CD4-positive, alpha-beta T cell (primary cell): ENCODE measurements around the gene PAQR9. TPM values are rescaled to one million over a fixed set of nuclear protein-coding genes. Genes with fewer than 3 reads are reported as not detected.
A peak's percentile ranks its signal among the peaks of the same experiment; 100 is the strongest.

Source experiments
- ATAC-seq: fragments of 200-7000 bp; cut with Tn5 transposase; one replicate; pipeline ENCODE4 v1.10.0; 2022; ENCODE audit warnings: mild to moderate bottlenecking; ENCODE audit not compliant: poor library complexity
- CTCF ChIA-PET: fragments of 350-600 bp; sonication (Branson Sonifier 250); formaldehyde crosslinking; loops from one replicate; lab custom pipeline; 2021; ENCODE audit warnings: antibody characterized with exemption, inconsistent platforms; lab: Charles Lee
- POLR2A ChIA-PET: fragments of 350-600 bp; sonication (Branson Sonifier 250); formaldehyde crosslinking; loops from one replicate; lab custom pipeline; 2021; ENCODE audit warnings: antibody characterized with exemption, inconsistent platforms; lab: Charles Lee
- DNase-seq, 14 experiments: peaks; one replicate each; pipeline ENCODE4 v3.0.0-alpha.2; 2013 to 2020; ENCODE audit warnings: mixed read lengths in 2 of 14
- H3K27ac ChIP-seq, 2 donors: one replicate each; pipeline versions ENCODE4 v1.5.1 to v1.7.0; 2013; ENCODE audit warnings: low read length in 2 of 2, low read depth in 1 of 2, mild to moderate bottlenecking in 1 of 2
- H3K27me3 ChIP-seq, 2 experiments: 1 replicate in 1 of 2; 2 replicates in 1 of 2; pipeline versions ENCODE4 v1.6.1 to v1.7.0; 2013; ENCODE audit warnings: low read length in 2 of 2, control low read depth in 1 of 2, mild to moderate bottlenecking in 1 of 2, moderate library complexity in 1 of 2; ENCODE audit not compliant: insufficient read depth in 2 of 2, control insufficient read depth in 1 of 2
- H3K36me3 ChIP-seq: one replicate; pipeline ENCODE4 v1.6.1; 2013; ENCODE audit warnings: low read length, control low read depth; ENCODE audit not compliant: insufficient read depth
- H3K4me1 ChIP-seq: one replicate; pipeline ENCODE4 v1.6.1; 2013; ENCODE audit warnings: low read length, control low read depth; ENCODE audit not compliant: insufficient read depth
- H3K4me3 ChIP-seq: one replicate; pipeline ENCODE4 v1.5.1; 2013; ENCODE audit warnings: mild to moderate bottlenecking, low read length, moderate library complexity
- H3K9me3 ChIP-seq, 2 experiments: 1 replicate in 1 of 2; 2 replicates in 1 of 2; pipeline versions ENCODE4 v1.6.1 to v1.7.0; 2013; ENCODE audit warnings: low read length in 2 of 2, mild to moderate bottlenecking in 2 of 2, control low read depth in 1 of 2, moderate library complexity in 1 of 2; ENCODE audit not compliant: control insufficient read depth in 1 of 2, insufficient read depth in 1 of 2
- H3K27ac Mint-ChIP-seq: one replicate; pipeline ENCODE4 v1.8.0; 2020; ENCODE audit warnings: mixed read lengths
- H3K27me3 Mint-ChIP-seq: one replicate; pipeline ENCODE4 v1.8.0; 2021; ENCODE audit warnings: mixed read lengths
- H3K36me3 Mint-ChIP-seq: one replicate; pipeline ENCODE4 v1.8.0; 2021; ENCODE audit warnings: low read depth, mixed read lengths
- H3K4me1 Mint-ChIP-seq: one replicate; pipeline ENCODE4 v1.8.0; 2021; ENCODE audit warnings: low read depth, mixed read lengths
- H3K4me3 Mint-ChIP-seq: one replicate; pipeline ENCODE4 v1.8.0; 2020; ENCODE audit warnings: mild to moderate bottlenecking, mixed read lengths
- H3K9me3 Mint-ChIP-seq: one replicate; pipeline ENCODE4 v1.8.0; 2020; ENCODE audit warnings: mixed read lengths
- intact Hi-C, 2 experiments: fragments of 100-400 bp; cut with DNase I in 1 of 2; cut with micrococcal nuclease in 1 of 2; formaldehyde crosslinking; loops; one replicate each; pipeline versions ENCODE4 v1.15.1 to v1.9.0; 2023 to 2025; cut with DNase I, micrococcal nuclease
- total RNA-seq, 174 experiments: library from RNA in 2 of 174; stranded (reverse) in 2 of 174; gene quantifications; one replicate each; pipeline ENCODE4 v1.2.3 and lab custom pipeline; 2021 to 2026
- TF ChIP-seq, protein P1 (sequence below): fragments of 200-600 bp; IDR thresholded peaks from one replicate; pipeline ENCODE4 v1.8.0; 2022; ENCODE audit warnings: antibody characterized with exemption, mild to moderate bottlenecking

PAQR9 gene
- total RNA-seq, 2 experiments from 2014 or later, result not detected

DNA sequence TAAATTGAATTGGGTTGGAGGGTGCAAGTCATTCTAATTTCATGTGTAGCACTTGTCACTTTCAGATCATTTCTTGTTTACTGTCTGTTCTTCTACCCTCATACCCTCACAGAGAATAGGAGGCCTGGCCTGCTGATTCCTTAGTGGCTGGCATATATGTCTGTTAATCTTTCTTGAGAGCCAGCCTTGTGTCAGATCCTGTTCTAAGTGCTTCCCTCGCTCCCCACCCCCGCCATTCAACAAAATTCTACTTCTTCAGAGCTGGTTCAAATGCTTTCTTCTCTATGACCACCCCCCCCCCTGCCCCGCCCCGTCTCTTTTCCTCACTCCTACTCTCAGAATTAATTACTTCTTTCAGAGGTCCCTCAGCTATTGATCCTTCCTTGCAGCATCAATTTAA, 36.4 kb upstream of the PAQR9 start:
- CTCF ChIA-PET, result no interaction called here

DNA sequence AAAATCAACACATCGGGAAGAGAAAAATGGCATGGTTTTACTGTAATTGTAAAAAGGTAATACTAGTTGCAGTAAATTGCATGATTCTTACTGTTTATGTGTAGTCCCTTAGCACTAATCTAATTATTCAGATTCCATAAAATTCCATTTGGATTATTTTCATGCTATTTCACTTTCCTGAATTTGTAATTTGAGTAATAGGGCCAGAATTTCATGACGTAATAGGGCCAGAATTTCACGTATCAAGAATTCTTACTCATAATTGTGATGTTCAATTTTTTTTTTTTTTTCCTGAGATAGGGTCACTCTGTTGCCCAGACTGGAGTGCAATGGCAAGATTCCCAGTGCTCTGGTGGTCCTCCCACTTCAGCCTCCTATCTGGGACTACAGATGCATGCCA, 35.0 kb upstream of the PAQR9 start:
- H3K9me3 ChIP-seq, result no peaks in the 10 kb centered on the region
- no peak overlapping the region for H3K27ac ChIP-seq
- intact Hi-C loops, result loop anchor here in 1 of 2 experiments (2.0 to 10.0 kb wide), 6 partner anchors 271 to 1754 kb away; no protein-coding TSS in a partner anchor
- H3K36me3 ChIP-seq, result no peaks in the 10 kb centered on the region
- TF ChIP-seq, protein P1, sequence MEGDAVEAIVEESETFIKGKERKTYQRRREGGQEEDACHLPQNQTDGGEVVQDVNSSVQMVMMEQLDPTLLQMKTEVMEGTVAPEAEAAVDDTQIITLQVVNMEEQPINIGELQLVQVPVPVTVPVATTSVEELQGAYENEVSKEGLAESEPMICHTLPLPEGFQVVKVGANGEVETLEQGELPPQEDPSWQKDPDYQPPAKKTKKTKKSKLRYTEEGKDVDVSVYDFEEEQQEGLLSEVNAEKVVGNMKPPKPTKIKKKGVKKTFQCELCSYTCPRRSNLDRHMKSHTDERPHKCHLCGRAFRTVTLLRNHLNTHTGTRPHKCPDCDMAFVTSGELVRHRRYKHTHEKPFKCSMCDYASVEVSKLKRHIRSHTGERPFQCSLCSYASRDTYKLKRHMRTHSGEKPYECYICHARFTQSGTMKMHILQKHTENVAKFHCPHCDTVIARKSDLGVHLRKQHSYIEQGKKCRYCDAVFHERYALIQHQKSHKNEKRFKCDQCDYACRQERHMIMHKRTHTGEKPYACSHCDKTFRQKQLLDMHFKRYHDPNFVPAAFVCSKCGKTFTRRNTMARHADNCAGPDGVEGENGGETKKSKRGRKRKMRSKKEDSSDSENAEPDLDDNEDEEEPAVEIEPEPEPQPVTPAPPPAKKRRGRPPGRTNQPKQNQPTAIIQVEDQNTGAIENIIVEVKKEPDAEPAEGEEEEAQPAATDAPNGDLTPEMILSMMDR, result no peak
- POLR2A ChIA-PET, result no interaction called here
- H3K27me3 ChIP-seq, result peaks cover 0 to 4% of the 10 kb centered on the region in 2 experiments
- peaks cover 17% of the 10 kb centered on the region for H3K4me1 ChIP-seq
- Mint-ChIP-seq H3K36me3 (peaks cover 18% of the 10 kb centered on the region), H3K27me3 (peaks cover 26% of the 10 kb centered on the region), H3K4me1 (peaks cover 39% of the 10 kb centered on the region), H3K9me3 (no peaks in the 10 kb centered on the region), H3K4me3 (peak overlapping the region; percentile 26), H3K27ac (no peak overlapping the region)
- ATAC-seq (no peak), DNase-seq (no peak)
- no peak overlapping the region for H3K4me3 ChIP-seq
- CTCF ChIA-PET, result no interaction called here

More for the DNA sequence above, 36.4 kb upstream of the PAQR9 start:
- no peak for DNase-seq
- Histone ChIP-seq H3K9me3 (no peaks in the 10 kb centered on the region), H3K27me3 (peaks cover 0 to 4% of the 10 kb centered on the region in 2 experiments), H3K27ac (no peak overlapping the region), H3K36me3 (no peaks in the 10 kb centered on the region), H3K4me1 (peaks cover 23% of the 10 kb centered on the region), H3K4me3 (no peak overlapping the region)
- Mint-ChIP-seq H3K4me3 (peak overlapping the region; percentile 97), H3K4me1 (peaks cover 39% of the 10 kb centered on the region), H3K27me3 (peaks cover 17% of the 10 kb centered on the region), H3K27ac (peak overlapping the region; percentile 97), H3K9me3 (no peaks in the 10 kb centered on the region), H3K36me3 (peaks cover 18% of the 10 kb centered on the region)
- TF ChIP-seq, protein P1, result no peak
- ATAC-seq, result no peak
- intact Hi-C loops, result loop anchor here (2.0 to 10.0 kb wide), 9 partner anchors 117 to 1755 kb away; partner anchors contain the start of genes DIPK2A (in 2 of the 2), ATR (in 1 of the 2) and CHST2 (in 1 of the 2)
- POLR2A ChIA-PET, result interaction anchor here (3.1 kb wide), 1 partner anchor 553 kb away, joined by 35 read pairs; the partner anchor contains the start of gene XRN1

DNA sequence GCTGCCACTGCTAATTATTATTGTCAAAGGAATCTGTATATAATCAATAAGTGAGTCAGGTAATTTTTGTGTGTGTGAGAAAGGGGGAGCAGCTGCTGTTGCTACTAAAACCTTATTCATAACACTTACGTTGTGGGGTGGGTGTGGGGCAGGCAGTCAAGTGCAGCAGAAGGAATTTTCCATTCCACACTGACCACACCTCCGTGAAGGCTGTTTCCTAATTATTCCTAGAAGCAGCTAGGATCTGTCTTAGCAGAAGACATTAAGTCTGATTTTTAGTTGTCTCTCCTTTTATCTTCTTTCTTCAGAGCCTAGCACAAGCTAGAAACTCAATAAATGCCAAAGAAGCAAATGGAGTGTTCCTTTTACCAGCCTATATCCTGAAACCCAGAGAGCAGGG, 33.9 kb upstream of the PAQR9 start:
- Mint-ChIP-seq H3K36me3 (peaks cover 16% of the 10 kb centered on the region), H3K27ac (no peak overlapping the region), H3K27me3 (peaks cover 32% of the 10 kb centered on the region), H3K4me3 (no peak overlapping the region), H3K4me1 (peaks cover 29% of the 10 kb centered on the region), H3K9me3 (no peaks in the 10 kb centered on the region)
- no peaks in the 10 kb centered on the region for H3K36me3 ChIP-seq
- ATAC-seq, result no peak
- H3K27ac ChIP-seq, result no peak overlapping the region
- TF ChIP-seq, protein P1, result no peak
- ChIA-PET CTCF (no interaction called here), POLR2A (no interaction called here)
- H3K4me3 ChIP-seq, result no peak overlapping the region
- peaks cover 12% of the 10 kb centered on the region for H3K4me1 ChIP-seq
- intact Hi-C loops, result loop anchor here in 1 of 2 experiments (5.0 to 10.0 kb wide), 5 partner anchors 270 to 1753 kb away; no protein-coding TSS in a partner anchor
- peaks cover 0 to 4% of the 10 kb centered on the region in 2 experiments for H3K27me3 ChIP-seq
- no peak for DNase-seq
- no peaks in the 10 kb centered on the region for H3K9me3 ChIP-seq
